RPMI8226 (cell line): ENCODE results near the gene PRUNE2.
"Not testable (repeated sequence)": the region's sequence is repeated elsewhere in the genome, so short reads cannot be mapped to it uniquely, and the experiment has no call there.

Experiments used
- DNase-seq: peaks from one replicate; pipeline ENCODE4 v3.0.0-alpha.2; 2015

Gene PRUNE2

GRCh38 chr9:76593961-76594735, 311.8 kb downstream of the PRUNE2 start:
- DNase-seq, result not testable (repeated sequence)

GRCh38 chr9:76592974-76593347, 313.0 kb downstream of the PRUNE2 start:
- DNase-seq, result no peak

GRCh38 chr9:76592091-76592973, 313.6 kb downstream of the PRUNE2 start:
- DNase-seq, result no peak

- DNase-seq, result no peak
These were observed 314.5 kb downstream of the PRUNE2 start for GRCh38 chr9:76591256-76591950.

- no peak for DNase-seq
These were observed 317.6 kb downstream of the PRUNE2 start for GRCh38 chr9:76588316-76588715.

GRCh38 chr9:76586390-76587314, 319.3 kb downstream of the PRUNE2 start:
- no peak for DNase-seq

- no peak for DNase-seq
These were observed 320.2 kb downstream of the PRUNE2 start for GRCh38 chr9:76585487-76586389.

GRCh38 chr9:76583256-76583655, 322.7 kb downstream of the PRUNE2 start:
- DNase-seq, result no peak

GRCh38 chr9:76581731-76582130, 324.2 kb downstream of the PRUNE2 start:
- DNase-seq, result no peak

GRCh38 chr9:76580820-76581219, 325.1 kb downstream of the PRUNE2 start:
- no peak for DNase-seq

- no peak for DNase-seq
These were observed 325.7 kb downstream of the PRUNE2 start for GRCh38 chr9:76580188-76580587.

GRCh38 chr9:76576344-76576743, 329.6 kb downstream of the PRUNE2 start:
- DNase-seq, result no peak

- no peak for DNase-seq
These were observed 330.2 kb downstream of the PRUNE2 start for GRCh38 chr9:76575761-76576160.

GRCh38 chr9:76573905-76574760, 331.8 kb downstream of the PRUNE2 start:
- DNase-seq, result peak; percentile 36

- no peak for DNase-seq
These were observed 332.5 kb downstream of the PRUNE2 start for GRCh38 chr9:76573408-76573807.

GRCh38 chr9:76572151-76572550, 333.8 kb downstream of the PRUNE2 start:
- no peak for DNase-seq

- DNase-seq, result no peak
These were observed 334.2 kb downstream of the PRUNE2 start for GRCh38 chr9:76571743-76572146.

GRCh38 chr9:76571288-76571687, 334.6 kb downstream of the PRUNE2 start:
- DNase-seq, result no peak

GRCh38 chr9:76570826-76571225, 335.1 kb downstream of the PRUNE2 start:
- no peak for DNase-seq

- DNase-seq, result no peak
These were observed 338.8 kb downstream of the PRUNE2 start for GRCh38 chr9:76567086-76567485.
